Kidney capillary endothelial cell (primary cell): ENCODE results near the gene CAGE1.
"Not testable (repeated sequence)": the region's sequence is repeated elsewhere in the genome, so short reads cannot be mapped to it uniquely, and the experiment has no call there.

Experiments used
- DNase-seq: peaks from one replicate; pipeline ENCODE4 v3.0.0-alpha.2; 2018; ENCODE audit warnings: low spot score

The CAGE1 gene

GRCh38 chr6:7338031-7338430 is 51.5 kb downstream of the CAGE1 start:
- DNase-seq, result no peak

GRCh38 chr6:7335519-7335918 is 54.0 kb downstream of the CAGE1 start:
- no peak for DNase-seq

GRCh38 chr6:7334685-7335084 is 54.9 kb downstream of the CAGE1 start:
- DNase-seq, result no peak

GRCh38 chr6:7332090-7332745 is 57.3 kb downstream of the CAGE1 start:
- no peak for DNase-seq

GRCh38 chr6:7331452-7331851 is 58.1 kb downstream of the CAGE1 start:
- DNase-seq, result no peak

- no peak for DNase-seq
Observed at GRCh38 chr6:7328243-7328642, 61.3 kb downstream of the CAGE1 start.

- no peak for DNase-seq
Observed at GRCh38 chr6:7325750-7326149, 63.8 kb downstream of the CAGE1 start.

- no peak for DNase-seq
Observed at GRCh38 chr6:7324520-7324919, 65.0 kb downstream of the CAGE1 start.

- no peak for DNase-seq
Observed at GRCh38 chr6:7323074-7323473, 66.5 kb downstream of the CAGE1 start.

- DNase-seq, result not testable (repeated sequence)
Observed at GRCh38 chr6:7321866-7322265, 67.7 kb downstream of the CAGE1 start.

- not testable (repeated sequence) for DNase-seq
Observed at GRCh38 chr6:7319406-7319805, 70.1 kb downstream of the CAGE1 start.

- DNase-seq, result no peak
Observed at GRCh38 chr6:7317538-7317937, 72.0 kb downstream of the CAGE1 start.

GRCh38 chr6:7316658-7317533 is 72.6 kb downstream of the CAGE1 start:
- DNase-seq, result no peak

GRCh38 chr6:7315948-7316365 is 73.6 kb downstream of the CAGE1 start:
- no peak for DNase-seq

GRCh38 chr6:7315087-7315947 is 74.2 kb downstream of the CAGE1 start:
- DNase-seq, result not testable (repeated sequence)

GRCh38 chr6:7314414-7314813 is 75.1 kb downstream of the CAGE1 start:
- DNase-seq, result no peak

- no peak for DNase-seq
Observed at GRCh38 chr6:7313505-7314165, 75.9 kb downstream of the CAGE1 start.

GRCh38 chr6:7312616-7313504 is 76.7 kb downstream of the CAGE1 start, which contains the start of gene SSR1:
SSR1 (minus strand) TSS chr6:7313199; CDS start chr6:7313120, 79 bp downstream.
- peak; percentile 98 for DNase-seq

GRCh38 chr6:7311917-7312615 is 77.5 kb downstream of the CAGE1 start:
- peak; percentile 31 for DNase-seq

GRCh38 chr6:7311176-7311575 is 78.4 kb downstream of the CAGE1 start:
- no peak for DNase-seq
